Panc1 (cell line): ENCODE data around the gene C19orf44.

Experiments used
- CTCF ChIP-seq: fragments of 450-650 bp; IDR thresholded peaks from 2 replicates; pipeline ENCODE4 v1.5.1; 2017; ENCODE audit warnings: mild to moderate bottlenecking
- POLR2AphosphoS5 ChIP-seq: IDR thresholded peaks from 2 replicates; pipeline ENCODE4 v1.6.1; 2012; ENCODE audit warnings: mild to moderate bottlenecking, low read depth, low read length, moderate library complexity
- REST ChIP-seq, 2 experiments: IDR thresholded peaks; 2 replicates each; pipeline ENCODE4 v1.6.1; 2011 to 2012; ENCODE audit warnings: low read depth in 2 of 2, control low read depth in 1 of 2, low read length in 1 of 2, mild to moderate bottlenecking in 1 of 2, moderate library complexity in 1 of 2; ENCODE audit not compliant: insufficient read depth in 1 of 2
- SIN3A ChIP-seq: IDR thresholded peaks from 2 replicates; pipeline ENCODE4 v1.6.1; 2012; ENCODE audit warnings: low read depth, mild to moderate bottlenecking, low read length, moderate library complexity, borderline replicate concordance; ENCODE audit not compliant: insufficient read depth
- TCF7L2 ChIP-seq: IDR thresholded peaks from 2 replicates; pipeline ENCODE4 v1.6.1; 2011; ENCODE audit warnings: mild to moderate bottlenecking, low read depth, low read length, inconsistent platforms

- no peak for TF ChIP-seq REST (IDR thresholded peaks at IDR 0.05; ENCODE audit: insufficient read depth in 1 of 2, low read depth in 2 of 2, low read length in 1 of 2)
- no peak for TF ChIP-seq POLR2AphosphoS5
- TF ChIP-seq CTCF, result no peak
- TF ChIP-seq TCF7L2, result no peak
- no peak for TF ChIP-seq SIN3A
These were observed 36.5 kb upstream of the C19orf44 start for GRCh38 chr19:16459680-16460079.
